ENCODE results near the gene NTN1.

The NTN1 gene

GRCh38 chr17:9235346-9235745, 214.0 kb downstream of the NTN1 start:
- DNase-seq, result no peak

DNA sequence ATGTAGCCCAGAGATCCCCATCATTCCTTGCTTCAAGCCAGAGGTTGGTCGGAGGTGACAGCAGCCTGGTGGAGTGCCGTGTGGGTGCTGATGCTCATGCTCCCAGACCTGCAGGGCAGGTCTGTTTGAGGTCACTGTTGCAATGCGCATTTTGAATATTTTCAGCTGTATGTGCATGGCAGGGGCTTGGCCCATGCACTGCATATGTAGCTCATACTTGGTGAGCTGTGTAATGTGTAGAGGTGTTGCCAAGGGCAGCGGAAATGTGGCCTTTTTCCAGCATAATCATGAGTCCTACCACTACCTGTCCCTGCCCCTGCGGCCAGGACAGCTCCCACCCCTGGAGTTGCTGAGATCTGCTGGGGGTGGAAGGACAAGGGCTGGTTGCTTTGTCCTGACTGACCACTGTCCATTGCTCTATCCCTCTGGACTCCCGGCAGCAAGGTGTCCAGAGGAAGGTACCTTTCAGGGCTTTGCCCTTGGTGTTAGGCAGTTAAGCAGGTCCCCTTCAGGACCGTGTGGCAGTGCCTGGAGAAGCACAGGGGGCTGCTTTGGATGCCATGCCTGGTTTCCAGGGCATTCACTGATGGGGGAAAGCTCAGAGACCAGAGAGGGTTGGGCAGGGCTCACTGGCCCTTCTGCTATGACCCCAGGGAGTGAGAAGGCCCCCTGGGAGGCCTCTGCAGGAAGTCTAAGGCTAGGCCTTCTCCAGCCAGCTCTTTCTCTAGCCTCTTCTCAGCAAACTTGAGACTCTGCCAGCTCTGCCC, 215.2 kb downstream of the NTN1 start:
- DNase-seq, result no peak

GRCh38 chr17:9237053-9237410, 215.7 kb downstream of the NTN1 start:
- no peak for DNase-seq

DNA sequence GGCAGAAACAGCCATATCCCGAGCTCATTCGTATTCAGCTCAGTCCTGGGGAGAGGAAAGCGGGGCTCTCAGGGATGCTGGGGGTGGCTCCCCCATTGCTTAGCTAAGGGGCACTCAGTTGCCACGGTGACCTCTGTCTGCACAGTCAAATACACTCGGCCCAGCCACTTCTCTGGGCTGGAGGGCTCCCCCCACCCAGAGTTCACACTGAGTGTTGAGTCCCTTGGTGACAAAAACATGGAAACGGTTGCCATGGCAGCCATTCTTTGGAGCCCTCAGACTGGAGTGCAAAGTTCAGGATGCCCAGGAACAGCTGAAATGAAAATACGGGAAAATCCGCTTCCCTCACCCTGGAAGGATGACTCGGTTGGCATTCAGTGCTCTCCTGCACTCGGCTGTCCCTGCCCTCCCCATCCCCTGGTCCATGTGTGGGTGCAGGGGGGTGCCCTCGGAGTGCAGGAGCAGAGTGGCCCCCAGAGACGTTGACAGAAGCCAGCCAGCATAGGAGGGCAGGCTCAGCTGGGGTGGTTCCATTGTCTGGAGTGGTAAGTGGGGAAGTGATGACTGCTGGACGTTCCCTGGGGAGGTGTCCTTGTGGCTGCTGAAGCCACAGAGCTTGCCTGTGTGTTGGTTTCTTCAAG, 216.5 kb downstream of the NTN1 start:
- DNase-seq, result no peak

DNA sequence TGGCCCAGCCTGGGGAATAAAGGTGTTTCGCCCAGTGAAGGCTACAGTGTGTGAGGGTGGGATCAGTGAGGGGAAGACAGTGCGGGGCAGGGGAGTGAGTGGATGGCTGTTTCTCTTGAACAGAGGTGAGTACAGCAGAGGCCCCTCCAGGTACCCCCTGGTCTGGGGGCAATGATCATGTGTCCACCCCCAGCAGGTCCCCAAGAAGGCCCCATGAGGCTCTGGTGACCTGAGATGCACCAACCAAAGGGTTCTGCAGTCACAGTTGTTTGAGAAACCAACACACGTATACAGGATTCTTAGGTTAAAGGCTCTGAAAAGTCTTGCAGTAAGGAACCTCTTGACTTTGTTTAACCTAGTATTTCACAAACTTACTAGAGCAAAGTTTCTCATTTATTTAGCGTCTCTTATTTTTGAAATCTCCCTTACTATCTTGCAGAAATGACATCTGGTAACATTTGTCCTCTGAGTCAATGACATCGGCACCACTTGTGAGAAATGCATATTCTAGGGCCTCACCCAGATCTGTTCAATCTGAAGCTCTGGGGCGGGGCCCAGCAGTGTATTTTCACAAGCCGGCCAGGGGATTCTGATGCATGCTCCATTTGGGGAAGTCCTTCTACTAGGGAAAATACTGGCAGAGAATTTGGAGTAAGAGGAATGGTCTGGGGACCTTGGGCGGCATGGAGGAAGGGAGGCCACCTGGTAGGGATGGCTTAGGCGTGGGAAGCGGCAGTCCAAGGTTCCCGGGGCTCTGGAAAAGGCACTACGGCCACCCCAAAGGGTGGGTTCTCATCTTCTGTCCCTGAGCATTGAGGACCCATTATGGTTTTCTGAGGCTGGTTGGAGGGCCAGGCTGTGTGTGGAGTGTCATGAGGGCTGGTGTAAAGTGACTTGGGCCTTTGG, 217.3 kb downstream of the NTN1 start:
- DNase-seq, result no peak

DNA sequence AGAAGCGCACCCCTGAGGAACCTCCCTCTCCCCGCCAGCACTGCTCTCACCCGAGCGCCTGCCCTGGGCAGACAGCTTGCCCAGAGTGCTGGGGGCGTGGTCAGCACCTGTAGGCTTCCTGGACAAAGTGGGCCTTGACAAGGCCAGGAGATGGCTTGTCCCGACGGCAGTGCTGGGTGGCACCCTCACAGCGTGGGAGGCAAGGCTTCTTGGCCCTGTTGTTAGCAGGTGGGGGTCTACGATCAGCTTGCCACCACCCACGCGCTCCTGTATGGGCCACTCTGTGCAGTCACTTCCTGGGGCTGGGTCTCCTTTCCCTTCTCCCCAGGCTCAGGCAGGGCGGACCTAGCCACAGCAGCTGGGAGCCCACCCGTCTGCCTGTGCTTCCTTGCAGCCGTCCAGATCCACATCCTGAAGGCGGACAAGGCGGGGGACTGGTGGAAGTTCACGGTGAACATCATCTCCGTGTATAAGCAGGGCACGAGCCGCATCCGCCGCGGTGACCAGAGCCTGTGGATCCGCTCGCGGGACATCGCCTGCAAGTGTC, 218.0 kb downstream of the NTN1 start:
- no peak for DNase-seq

GRCh38 chr17:9239793-9240658, 218.7 kb downstream of the NTN1 start:
- DNase-seq, result no peak

- no peak for DNase-seq
Measured at GRCh38 chr17:9240659-9241370, 219.5 kb downstream of the NTN1 start.

GRCh38 chr17:9241371-9241712, 220.0 kb downstream of the NTN1 start:
- no peak for DNase-seq

- no peak for DNase-seq
Measured at GRCh38 chr17:9241774-9242496, 220.6 kb downstream of the NTN1 start.

GRCh38 chr17:9242497-9242881, 221.2 kb downstream of the NTN1 start:
- no peak for DNase-seq

DNA sequence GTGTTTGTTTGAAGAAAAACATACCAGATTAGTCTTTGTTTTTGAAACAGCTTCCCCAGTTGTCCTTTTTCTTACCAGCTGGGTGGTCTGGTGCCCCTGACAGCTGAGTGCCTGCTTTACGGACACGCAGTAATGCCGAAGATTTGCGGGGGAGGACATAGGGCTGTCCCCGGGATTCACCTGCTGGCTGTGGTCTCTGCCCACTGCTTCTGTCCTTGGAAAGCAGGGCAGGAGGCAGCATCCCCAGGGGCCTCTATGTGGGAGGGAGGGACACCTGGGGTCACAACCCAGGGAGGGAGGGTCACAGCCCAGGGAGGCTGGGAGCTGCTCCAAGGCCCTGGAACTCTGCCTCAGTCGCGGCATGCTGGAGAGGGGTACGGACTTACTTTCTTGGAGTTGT, 221.7 kb downstream of the NTN1 start:
- no peak for DNase-seq

DNA sequence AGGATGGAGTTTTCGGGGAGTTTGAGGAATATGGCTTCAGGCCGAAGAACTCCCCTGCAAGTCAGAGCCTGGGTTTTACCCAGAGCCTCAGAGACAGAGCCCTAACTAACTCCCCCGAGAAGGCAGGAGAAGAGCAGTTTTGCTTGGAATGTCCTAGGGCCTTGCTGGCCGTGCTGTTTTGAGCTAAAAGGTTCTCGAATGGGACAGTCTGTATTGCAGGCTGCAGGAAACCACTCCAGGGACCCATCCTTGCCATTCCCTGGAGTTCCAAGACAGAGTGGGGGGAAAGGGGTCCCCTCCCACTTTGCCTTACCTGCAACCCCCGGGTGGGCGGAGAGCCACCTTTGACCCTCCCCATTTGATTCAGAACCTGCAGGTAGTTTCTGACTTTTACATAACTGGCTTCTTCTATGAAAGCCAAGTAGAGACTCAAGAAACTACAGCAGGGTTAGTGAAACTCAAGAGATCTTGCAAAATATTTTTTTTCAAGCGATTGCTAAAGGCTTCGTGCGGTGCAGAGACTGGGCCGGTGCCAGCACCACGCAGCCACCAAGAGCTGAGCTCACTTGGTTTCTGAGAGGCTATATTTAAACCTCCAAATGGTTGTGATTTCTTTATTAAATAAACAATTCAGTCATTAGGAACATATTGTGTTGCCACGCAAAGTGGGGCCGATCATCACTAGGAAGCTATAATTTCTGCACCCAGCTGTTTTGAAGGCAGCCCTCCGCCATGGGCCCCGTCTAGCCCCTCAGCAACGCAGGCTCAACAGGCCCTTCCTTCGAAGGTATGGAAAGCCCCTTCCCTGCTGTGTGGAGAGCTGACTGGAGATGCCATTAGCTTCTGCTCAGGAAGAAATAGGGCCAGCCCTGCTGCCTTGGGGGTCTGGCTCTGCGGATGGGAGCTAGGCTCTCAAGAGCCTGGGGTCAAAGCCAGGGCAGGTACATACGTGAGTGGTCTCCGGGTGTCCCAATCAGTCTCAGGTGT, 223.0 kb downstream of the NTN1 start:
- no peak for DNase-seq

- DNase-seq, result no peak
Measured at GRCh38 chr17:9247401-9247938, 226.2 kb downstream of the NTN1 start.

DNA sequence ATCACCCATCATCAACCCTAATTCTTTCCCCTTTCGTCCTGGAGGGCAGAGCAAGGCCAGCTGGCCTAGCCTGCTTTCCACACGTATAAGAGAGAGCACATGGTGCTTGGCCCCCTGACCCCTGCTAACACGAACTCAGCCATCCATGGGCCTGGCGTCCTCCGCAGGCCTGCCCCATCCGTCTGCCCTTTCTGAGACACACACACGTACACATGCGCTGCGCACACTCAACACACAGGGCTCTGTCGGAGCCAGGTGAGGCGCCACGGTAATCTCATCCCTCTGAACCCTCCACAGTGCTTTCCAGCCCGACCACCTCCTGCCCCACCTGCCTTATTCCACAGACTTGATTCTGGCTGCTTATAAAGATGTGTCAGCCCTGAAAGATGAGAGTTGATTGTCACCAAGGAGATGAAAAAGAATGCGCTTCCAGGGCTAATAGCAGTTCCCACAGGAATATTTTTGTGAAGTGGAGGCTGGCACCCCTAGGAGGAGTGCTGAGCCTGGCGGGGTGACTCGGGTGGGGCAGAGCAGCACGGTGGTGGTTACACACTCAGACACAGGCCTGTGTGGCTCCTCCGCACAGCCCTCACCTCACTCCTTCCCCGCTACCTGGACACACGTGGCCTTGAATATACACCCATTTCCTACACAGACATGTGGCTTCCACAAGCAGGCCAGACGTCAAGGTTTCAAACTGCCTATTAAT, 228.1 kb downstream of the NTN1 start:
- DNase-seq, result no peak

- no peak for DNase-seq
Measured at GRCh38 chr17:9251273-9251672, 230.0 kb downstream of the NTN1 start.

GRCh38 chr17:9253308-9253707, 232.0 kb downstream of the NTN1 start:
- no peak for DNase-seq

DNA sequence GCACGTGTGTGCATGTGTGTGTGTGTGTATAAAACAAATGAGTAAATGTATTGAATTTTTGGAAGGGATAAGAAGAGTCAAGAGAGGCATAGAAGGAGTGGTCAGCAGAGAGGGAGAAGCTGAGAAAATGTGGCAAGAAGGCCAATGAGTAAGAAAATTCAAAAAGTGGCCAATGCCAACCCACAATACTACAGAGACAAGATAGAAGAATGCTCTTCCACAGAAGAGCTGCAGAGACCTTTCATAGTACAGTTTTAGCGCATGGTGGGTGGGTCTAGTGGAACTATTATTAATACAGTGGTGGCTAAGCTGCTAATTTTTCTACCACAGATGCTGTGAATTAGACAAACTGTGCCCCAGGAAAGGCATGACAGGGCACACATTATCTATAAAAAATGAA, 233.5 kb downstream of the NTN1 start:
- DNase-seq, result no peak

- no peak for DNase-seq
Measured at GRCh38 chr17:9255833-9256232, 234.5 kb downstream of the NTN1 start.
